ENCODE data around the gene TMCO1.

GRCh38 chr1:165679282-165680036, 89.2 kb downstream of the TMCO1 start:
- TF ChIP-seq POLR2AphosphoS5 (IDR thresholded peaks at IDR 0.05) (no peak), CTCF (IDR thresholded peaks at IDR 0.05) (no peak), EP300 (IDR thresholded peaks at IDR 0.05) (no peak)
